HG03039 (cell line): Measurements from ENCODE around the gene IFI16.
"Not testable (repeated sequence)": the region's sequence is repeated elsewhere in the genome, so short reads cannot be mapped to it uniquely, and the experiment has no call there.

Experiments used
- ATAC-seq: cut with Tn5 transposase; IDR thresholded peaks from one replicate; pipeline ENCODE4 v1.9.1; 2021; ENCODE audit warnings: mild to moderate bottlenecking, moderate library complexity; ENCODE audit not compliant: unreplicated experiment

Gene IFI16

GRCh38 chr1:159091180-159091560 is 81.5 kb downstream of the IFI16 start:
- no peak for ATAC-seq

- no peak for ATAC-seq
These were observed 81.9 kb downstream of the IFI16 start for GRCh38 chr1:159091607-159092031.

DNA sequence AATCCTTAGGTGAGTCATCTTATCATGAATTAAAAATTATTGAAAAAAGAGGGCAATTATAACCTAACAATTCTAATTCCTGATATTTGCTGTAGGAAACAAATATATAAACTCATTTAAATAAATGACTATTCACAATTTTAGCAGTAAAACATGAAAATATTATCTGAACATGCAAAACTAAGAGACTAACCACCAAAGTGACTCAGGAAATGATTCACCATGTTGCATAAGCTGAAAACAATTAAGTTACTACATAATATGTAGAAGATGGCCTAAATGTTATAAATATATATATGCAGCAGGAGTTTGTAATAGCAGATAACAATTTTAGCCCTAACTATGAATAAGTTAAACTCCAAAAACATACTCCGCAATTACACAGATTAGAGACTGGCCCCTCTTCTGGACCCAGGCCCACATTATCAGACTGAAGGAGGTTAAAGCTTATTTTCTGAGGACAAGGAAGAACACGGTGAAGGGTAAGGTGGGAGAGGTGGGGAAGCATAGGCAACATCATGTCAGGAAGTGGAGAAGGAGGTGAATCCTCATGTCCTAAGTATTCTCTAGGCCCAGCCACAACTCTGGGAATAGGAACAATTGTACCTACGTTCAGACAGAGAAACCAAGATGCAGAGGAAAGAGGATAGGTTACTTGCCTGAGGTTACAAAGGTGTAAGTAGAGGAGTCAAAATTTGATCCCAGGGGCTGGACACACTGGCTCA is 82.5 kb downstream of the IFI16 start:
- no peak for ATAC-seq

GRCh38 chr1:159098596-159098995 is 88.9 kb downstream of the IFI16 start:
- ATAC-seq = no peak

DNA sequence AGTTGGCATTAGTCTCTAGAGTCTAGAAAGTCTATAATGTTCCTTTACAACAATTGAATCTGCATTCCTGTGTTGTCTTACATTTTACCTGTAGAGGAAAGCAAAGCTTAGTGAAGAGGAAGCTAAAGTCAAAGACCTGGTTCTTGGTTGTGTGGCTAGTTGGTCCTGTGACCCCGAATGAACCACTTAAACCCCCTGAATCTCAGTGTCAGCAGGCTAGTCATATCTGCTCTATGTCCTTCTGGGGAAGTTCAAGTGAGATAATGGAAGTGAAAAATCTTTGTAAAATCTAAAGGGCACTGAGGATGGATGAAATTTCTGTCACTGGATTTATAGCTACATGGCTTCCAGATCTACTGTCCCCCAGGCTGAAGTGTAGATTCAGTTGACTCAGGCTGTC is 90.9 kb downstream of the IFI16 start:
- ATAC-seq = no peak

GRCh38 chr1:159103021-159103420 is 93.3 kb downstream of the IFI16 start:
- not testable (repeated sequence) for ATAC-seq
